Epidermal melanocyte (primary cell): Measurements from ENCODE around the gene CDH23.

ENCODE experiments used
- DNase-seq: peaks from one replicate; pipeline ENCODE4 v3.0.0; 2011; ENCODE audit warnings: low spot score; ENCODE audit not compliant: insufficient read length

The CDH23 gene

DNA sequence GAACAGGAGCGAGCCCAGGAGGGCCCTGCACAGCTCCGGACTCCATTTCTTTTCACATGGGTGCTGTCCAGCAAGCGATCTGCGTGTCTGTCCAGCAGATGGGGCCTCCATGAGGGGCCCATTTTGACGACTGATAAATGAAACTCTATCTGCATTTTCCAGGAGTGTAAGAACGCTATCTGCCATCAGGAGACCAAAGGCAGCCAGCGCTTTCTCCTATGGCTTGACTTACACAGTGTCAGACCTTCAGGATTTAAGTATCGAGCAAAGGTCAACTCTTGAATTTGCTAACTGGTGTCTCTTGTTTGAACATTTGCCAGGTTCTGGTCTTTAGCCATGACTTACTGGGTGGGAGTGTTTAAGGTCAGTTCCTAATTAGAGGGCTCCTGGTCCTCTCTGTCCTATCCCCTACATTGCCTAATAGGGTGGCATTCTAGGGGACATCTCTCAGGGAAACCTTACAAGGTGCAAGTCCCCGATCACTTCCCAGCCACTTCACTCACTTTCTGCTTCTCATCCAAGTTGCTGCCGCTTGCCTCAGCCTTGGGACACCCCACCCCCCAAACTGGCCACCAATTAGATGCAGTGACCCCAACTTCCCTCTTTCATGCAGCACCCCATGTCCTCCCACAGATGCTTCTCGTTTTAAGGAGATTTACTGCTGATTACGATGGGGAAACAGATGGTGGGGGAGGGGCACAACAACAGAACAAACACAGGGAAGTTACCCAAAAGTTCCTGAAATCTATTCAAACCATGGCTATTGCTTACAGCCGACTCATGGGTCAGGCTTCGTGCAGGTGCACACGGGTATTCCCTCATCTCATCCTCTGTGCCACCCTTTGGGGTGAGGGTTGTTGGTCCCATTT lies 356.6 kb downstream of the CDH23 start:
- no peak for DNase-seq

- no peak for DNase-seq
These were observed 357.3 kb downstream of the CDH23 start for GRCh38 chr10:71753960-71754505.

DNA sequence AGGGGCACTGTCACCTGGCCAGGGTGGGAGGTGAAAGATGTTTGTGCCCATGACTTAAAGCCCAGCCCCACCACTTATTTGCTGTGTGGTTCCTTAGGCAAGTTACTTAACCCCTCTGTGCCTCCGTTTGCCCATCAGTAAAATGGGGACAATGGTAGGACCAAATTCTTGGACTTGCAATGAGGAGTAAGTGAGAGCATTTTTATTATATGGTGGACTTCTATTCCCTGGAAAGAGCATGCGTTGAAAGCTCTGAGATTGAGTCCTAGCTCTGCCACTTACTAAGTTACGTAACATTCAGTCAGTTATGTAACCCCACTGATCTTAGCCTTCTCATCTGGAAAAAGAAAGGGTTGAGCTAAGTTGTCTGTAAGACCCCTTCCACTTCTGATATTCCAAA lies 357.8 kb downstream of the CDH23 start:
- DNase-seq: no peak

- no peak for DNase-seq
These were observed 358.6 kb downstream of the CDH23 start for GRCh38 chr10:71755179-71755879.

- DNase-seq: peak; percentile 42
These were observed 359.8 kb downstream of the CDH23 start for GRCh38 chr10:71756311-71757191.

GRCh38 chr10:71757399-71757922 lies 360.7 kb downstream of the CDH23 start:
- no peak for DNase-seq

DNA sequence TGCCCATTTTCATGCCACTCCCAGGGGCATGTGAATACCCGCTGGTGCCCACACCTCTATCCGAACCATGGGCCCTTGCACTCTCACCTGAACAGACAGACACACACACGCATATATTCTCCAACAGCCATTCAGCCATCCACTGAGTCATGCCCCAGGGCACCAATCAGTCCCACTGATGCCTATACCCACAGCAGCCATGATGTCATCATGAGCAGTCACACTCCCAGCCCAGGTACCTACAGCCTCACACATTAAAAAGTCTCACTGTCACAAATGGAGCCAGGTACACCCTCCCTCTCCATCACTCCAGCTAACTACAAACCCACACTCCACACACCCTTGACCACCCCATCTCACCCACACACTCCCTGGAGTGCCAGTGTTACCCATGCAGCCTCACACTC lies 364.4 kb downstream of the CDH23 start:
- DNase-seq: no peak

GRCh38 chr10:71761541-71762113 lies 364.9 kb downstream of the CDH23 start:
- DNase-seq: no peak

- DNase-seq: no peak
These were observed 365.6 kb downstream of the CDH23 start for GRCh38 chr10:71762324-71762723.

GRCh38 chr10:71763352-71764127 lies 366.8 kb downstream of the CDH23 start:
- DNase-seq: no peak

DNA sequence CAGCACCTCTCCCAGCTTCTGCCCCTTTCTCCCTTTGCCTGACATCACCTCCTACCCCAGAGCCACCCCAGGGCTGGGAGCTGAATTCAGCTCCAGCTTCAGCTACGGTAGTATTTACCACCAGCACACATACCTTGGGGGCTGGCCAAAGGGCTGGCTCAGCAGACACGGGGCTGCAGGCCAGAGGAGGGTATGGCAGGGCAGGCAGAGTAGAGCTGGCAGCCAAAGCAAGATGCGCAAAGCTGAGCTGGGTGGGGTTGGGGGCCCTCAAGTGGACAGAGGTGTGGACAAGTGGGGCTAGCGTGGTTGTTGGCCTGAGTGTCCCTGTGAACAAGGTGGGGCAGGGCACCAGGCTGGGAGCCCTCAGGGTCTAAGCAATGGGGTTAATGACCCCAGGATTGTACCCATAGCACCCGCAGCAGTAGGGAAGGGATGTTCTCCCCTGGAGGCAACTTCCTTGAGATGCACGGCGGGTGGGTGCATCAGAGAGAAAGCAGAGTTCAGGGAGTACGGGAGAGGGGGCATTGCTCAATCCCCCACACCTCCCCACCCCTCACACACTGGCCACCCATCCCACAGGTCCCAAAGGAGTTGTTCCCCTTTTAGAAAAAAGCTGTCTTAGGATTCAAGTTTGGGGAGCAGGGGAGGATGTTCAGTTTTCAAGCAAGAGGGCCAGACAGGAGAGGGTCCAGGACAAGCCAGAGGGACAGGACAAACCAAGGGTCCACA lies 368.6 kb downstream of the CDH23 start:
- DNase-seq: no peak

GRCh38 chr10:71765906-71766716 lies 369.4 kb downstream of the CDH23 start:
- no peak for DNase-seq

DNA sequence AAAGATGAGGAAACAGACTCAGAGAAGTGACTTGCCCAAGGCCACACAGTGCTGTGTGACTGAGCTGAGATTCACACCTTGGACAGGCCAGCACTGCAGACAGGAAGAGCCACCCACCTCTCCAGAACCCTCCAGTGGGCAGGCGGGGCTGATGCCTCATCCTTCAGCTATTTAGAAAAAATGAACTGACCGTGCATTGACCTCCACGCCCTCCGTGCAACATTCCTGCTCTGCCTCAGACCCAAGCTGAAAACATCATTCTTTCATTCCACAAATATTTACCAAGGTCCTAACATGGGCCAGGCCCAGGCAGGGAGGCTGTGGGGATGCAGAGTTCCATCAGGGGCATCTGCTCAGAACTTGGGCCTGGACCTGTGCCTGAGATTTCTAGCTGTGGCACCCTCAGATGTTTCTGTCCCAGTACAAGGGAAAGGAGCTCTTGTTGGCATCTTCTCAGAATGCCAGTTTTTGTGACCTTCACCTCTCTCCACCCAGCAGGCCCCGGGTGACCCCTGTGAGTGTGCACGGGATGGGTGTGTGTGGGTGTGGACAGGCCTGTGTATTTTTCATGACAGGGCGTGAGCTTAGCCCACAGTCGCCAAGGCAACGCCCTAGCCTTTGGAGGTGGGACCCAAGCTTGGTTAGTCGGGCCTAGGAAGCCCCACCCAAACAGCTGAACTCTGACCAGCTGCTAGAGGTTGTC lies 370.1 kb downstream of the CDH23 start:
- peak; percentile 76 for DNase-seq

DNA sequence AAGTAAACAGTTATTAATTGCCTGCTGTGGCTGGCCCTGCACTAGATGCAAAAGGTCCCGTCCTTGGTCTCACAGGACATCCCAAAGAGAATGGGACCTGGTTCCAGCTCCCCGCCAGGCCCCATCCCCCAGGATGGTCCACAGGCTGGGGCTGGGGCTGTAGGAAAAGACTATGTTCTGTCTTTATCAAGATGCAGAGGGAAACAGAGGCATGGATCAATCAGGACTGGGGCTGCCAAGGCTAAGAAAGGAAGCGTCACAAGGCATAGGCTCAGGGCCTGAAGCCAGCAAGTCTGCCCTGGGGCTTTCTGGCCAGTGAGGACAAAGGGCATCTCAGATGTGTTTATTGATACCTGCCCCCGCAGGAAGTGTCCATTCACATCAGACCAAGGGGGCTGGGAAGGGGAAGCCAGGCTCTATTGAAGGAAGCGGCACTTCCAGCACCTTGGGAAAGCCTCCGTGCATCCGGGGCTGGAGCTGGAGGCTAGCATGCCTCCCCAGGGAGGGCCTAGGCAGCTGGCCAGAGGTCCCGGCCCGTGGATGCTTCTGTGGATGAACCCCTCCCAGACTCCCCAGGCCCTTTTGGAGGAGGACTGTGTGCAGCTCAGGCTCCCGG lies 370.8 kb downstream of the CDH23 start:
- no peak for DNase-seq

GRCh38 chr10:71769279-71769823 lies 372.6 kb downstream of the CDH23 start:
- DNase-seq: no peak

DNA sequence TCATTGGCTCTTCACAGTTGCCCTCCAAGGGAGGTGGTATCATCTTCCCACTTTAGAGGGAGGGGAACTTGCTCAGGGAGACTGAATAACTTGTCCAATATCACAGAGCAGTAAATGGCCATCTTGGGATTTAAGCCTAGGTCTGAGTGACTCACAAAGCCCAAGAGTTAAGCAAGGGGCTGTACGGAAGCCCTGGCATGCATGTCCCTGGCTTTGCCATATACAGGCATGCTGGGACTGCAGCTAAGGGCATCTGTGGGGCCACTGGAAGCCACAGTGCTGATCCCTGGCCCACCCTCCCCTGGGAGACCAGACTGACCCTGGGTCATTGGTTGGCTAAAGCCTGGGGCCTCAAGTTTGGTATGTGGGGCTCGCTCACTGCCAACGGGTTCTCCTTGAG lies 373.5 kb downstream of the CDH23 start:
- DNase-seq: no peak

DNA sequence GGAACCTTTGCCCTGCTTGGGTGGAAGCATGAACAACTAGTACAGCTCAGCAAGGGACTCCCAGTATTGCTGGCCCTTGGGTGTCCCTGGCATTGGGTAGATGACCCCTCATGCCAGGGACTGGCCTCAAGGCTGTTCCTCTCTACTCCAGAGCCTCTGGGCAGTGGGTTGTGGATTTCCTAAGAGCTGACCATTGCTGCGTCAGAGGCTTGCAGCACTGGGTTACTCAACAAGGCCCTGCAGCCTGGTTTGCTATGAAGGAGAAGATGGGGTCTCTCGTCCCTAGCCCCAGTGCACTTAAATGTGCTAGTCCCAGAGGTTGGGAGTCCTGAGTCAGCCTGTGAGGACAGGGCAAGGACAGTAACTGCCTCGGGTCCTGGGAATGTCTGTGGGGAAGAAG lies 374.1 kb downstream of the CDH23 start:
- no peak for DNase-seq
